ENCODE results near the gene UTS2R.

GRCh38 chr17:82324566-82325285 is 46.8 kb upstream of the UTS2R start:
- no peak for TF ChIP-seq POLR2AphosphoS5 (IDR thresholded peaks at IDR 0.05; ENCODE audit: borderline replicate concordance, low read depth, low read length)
- no peak for TF ChIP-seq FOXP2 (optimal IDR thresholded peaks at IDR 0.05; ENCODE audit: control extremely low read depth, extremely low read length, insufficient read depth)
- TF ChIP-seq EZH2 (IDR thresholded peaks at IDR 0.05): no peak

Measured in SK-N-MC (cell line).